HepG2 (cell line): ENCODE data around the gene SH3YL1. TPM values are rescaled to one million over a fixed set of nuclear protein-coding genes. Genes with fewer than 3 reads are reported as not detected.

Experiments
- ATAC-seq: fragments of 200-7000 bp; cut with Tn5 transposase; 3 replicates; pipeline ENCODE4 v1.9.1; 2020; ENCODE audit warnings: mild to moderate bottlenecking, moderate library complexity
- BruUV-seq: library from RNA; stranded (reverse); fragments of 400-500 nt; replicated peaks from 2 replicates; lab custom pipeline; 2021; lab: Mats Ljungman, UMichigan
- CTCF ChIA-PET: fragments of 300-600 bp; formaldehyde crosslinking; extraction: SDS; loops from one replicate; lab custom pipeline; 2021; ENCODE audit warnings: low total read pairs, inconsistent platforms, low intra/inter-chr PET ratio; lab: Yijun Ruan, JAX
- POLR2A ChIA-PET: fragments of 350-600 bp; sonication (Branson Sonifier 250); formaldehyde crosslinking; loops from one replicate; lab custom pipeline; 2020; ENCODE audit warnings: antibody characterized with exemption, inconsistent platforms; lab: Yijun Ruan, JAX
- DNase-seq: peaks from one replicate; pipeline ENCODE4 v3.0.0-alpha.2; 2015; ENCODE audit warnings: low spot score
- FAIRE-seq: peaks from 3 replicates; lab custom pipeline; 2011; peaks lifted over from hg19 to GRCh38; lab: Jason Lieb, UNC
- H2AFZ ChIP-seq: one replicate; pipeline ENCODE4 v1.6.1; 2011; ENCODE audit warnings: low read length, inconsistent platforms
- H3K27ac ChIP-seq: fragments of 300-600 bp; 3 replicates; pipeline ENCODE4 v1.8.0; 2011; ENCODE audit warnings: mixed run types, mild to moderate bottlenecking, mixed read lengths, low read length, inconsistent platforms; ENCODE audit not compliant: insufficient read depth; ENCODE audit errors: extremely low read length
- H3K27me3 ChIP-seq, 2 experiments: fragments of 200-600 bp in 1 of 2; 2 replicates in 1 of 2; 3 replicates in 1 of 2; pipeline versions ENCODE4 v1.6.0 to v1.8.0; 2011; ENCODE audit warnings: low read length in 2 of 2, mild to moderate bottlenecking in 2 of 2, moderate library complexity in 2 of 2, inconsistent platforms in 1 of 2; ENCODE audit not compliant: insufficient read depth in 2 of 2, control insufficient read depth in 1 of 2
- H3K36me3 ChIP-seq, 2 experiments: fragments of 200-600 bp in 1 of 2; replicated peaks in 1 of 2; 2 replicates in 1 of 2; 3 replicates in 1 of 2; pipeline versions ENCODE4 v1.5.1 to v1.8.0; 2011; ENCODE audit warnings: low read length in 2 of 2, inconsistent platforms in 1 of 2; ENCODE audit not compliant: insufficient read depth in 2 of 2, control insufficient read depth in 1 of 2
- H3K4me1 ChIP-seq: 2 replicates; pipeline ENCODE4 v1.5.1; 2012; ENCODE audit warnings: low read length, inconsistent platforms; ENCODE audit not compliant: insufficient read depth
- H3K4me2 ChIP-seq: 2 replicates; pipeline ENCODE4 v1.6.0; 2011; ENCODE audit warnings: low read depth, low read length, inconsistent platforms
- H3K4me3 ChIP-seq, 3 experiments: fragments of 200-600 bp in 1 of 3; sonication (generic), shearing (Covaris generic) in 1 of 3; replicated peaks in 1 of 3; 2 replicates each; pipeline ENCODE4 v1.5.1; 2011 to 2016; ENCODE audit warnings: low read length in 3 of 3, inconsistent platforms in 2 of 3, low read depth in 2 of 3, mild to moderate bottlenecking in 2 of 3, control low read depth in 1 of 3, mixed read lengths in 1 of 3; ENCODE audit not compliant: insufficient read depth in 1 of 3
- H3K79me2 ChIP-seq: one replicate; pipeline ENCODE4 v1.6.1; 2011; ENCODE audit warnings: low read length, inconsistent platforms; ENCODE audit not compliant: insufficient read depth
- H3K9ac ChIP-seq: 2 replicates; pipeline ENCODE4 v1.6.0; 2011; ENCODE audit warnings: mild to moderate bottlenecking, low read depth, low read length, inconsistent platforms; ENCODE audit not compliant: insufficient read depth
- H3K9me3 ChIP-seq: 2 replicates; pipeline ENCODE4 v1.5.1; 2012; ENCODE audit warnings: mild to moderate bottlenecking, low read length
- H4K20me1 ChIP-seq: 2 replicates; pipeline ENCODE4 v1.6.0; 2011; ENCODE audit warnings: inconsistent platforms, mild to moderate bottlenecking, low read length, moderate library complexity; ENCODE audit not compliant: insufficient read depth
- ATF2 ChIP-seq: sonication (generic); formaldehyde crosslinking; IDR thresholded peaks from 2 replicates; pipeline ENCODE4 v1.4.0; 2020; ENCODE audit warnings: missing genetic modification reagents
- CERS6 ChIP-seq: sonication (generic); formaldehyde crosslinking; IDR thresholded peaks from 2 replicates; pipeline ENCODE4 v1.5.0; 2020; ENCODE audit warnings: missing genetic modification reagents
- MBNL3 ChIP-seq: fragments of 250-450 bp; sonication (Bioruptor Pico); conservative IDR thresholded peaks from 2 replicates; pipeline ENCODE4 v1.8.0; 2022; ENCODE audit warnings: mild to moderate bottlenecking, inconsistent platforms
- NAIF1 ChIP-seq: sonication (generic); formaldehyde crosslinking; IDR thresholded peaks from 2 replicates; pipeline ENCODE4 v1.5.0; 2020; ENCODE audit warnings: mild to moderate bottlenecking, missing genetic modification reagents, borderline replicate concordance
- NPAS2 ChIP-seq: sonication (generic); formaldehyde crosslinking; IDR thresholded peaks from 2 replicates; pipeline ENCODE4 v1.8.0; 2022; ENCODE audit warnings: mild to moderate bottlenecking, missing genetic modification reagents, borderline replicate concordance
- SP2 ChIP-seq: sonication (generic); formaldehyde crosslinking; IDR thresholded peaks from 2 replicates; pipeline ENCODE4 v1.5.1; 2020; ENCODE audit warnings: mild to moderate bottlenecking, missing genetic modification reagents
- SRY ChIP-seq: sonication (generic); formaldehyde crosslinking; IDR thresholded peaks from 2 replicates; pipeline ENCODE4 v1.8.0; 2022; ENCODE audit warnings: mild to moderate bottlenecking, missing genetic modification reagents
- TAF15 ChIP-seq: fragments of 200-400 bp; formaldehyde crosslinking; IDR thresholded peaks from one replicate; pipeline ENCODE4 v1.6.1; 2018; ENCODE audit warnings: mild to moderate bottlenecking, low read depth, low read length; ENCODE audit not compliant: poor library complexity, severe bottlenecking
- ZBTB8A ChIP-seq: sonication (generic); formaldehyde crosslinking; IDR thresholded peaks from 2 replicates; pipeline ENCODE4 v1.4.0; 2020; ENCODE audit warnings: mild to moderate bottlenecking, low read depth, missing genetic modification reagents, borderline replicate concordance
- ZNF740 ChIP-seq: sonication (generic); formaldehyde crosslinking; IDR thresholded peaks from 2 replicates; pipeline ENCODE4 v1.4.0; 2020; ENCODE audit warnings: missing genetic modification reagents
- ZNF773 ChIP-seq: sonication (generic); formaldehyde crosslinking; IDR thresholded peaks from 2 replicates; pipeline ENCODE4 v1.4.0; 2020; ENCODE audit warnings: missing genetic modification reagents, borderline replicate concordance
- ZNF850 ChIP-seq: sonication (generic); formaldehyde crosslinking; conservative IDR thresholded peaks from 2 replicates; pipeline ENCODE4 v1.9.0; 2021; ENCODE audit warnings: mild to moderate bottlenecking, missing genetic modification reagents
- WGBS: methylation state at CpG from one replicate; pipeline ENCODE4 v1.1.6; 2017; ENCODE audit warnings: low lambda C conversion rate; 5-methylcytosine and 5-hydroxymethylcytosine counted together
- in situ Hi-C: cut with HindIII; loops from 2 replicates; pipeline ENCODE4 v1.10.0; 2017; ENCODE audit warnings: low pct_unique_long_range_greater_than_20kb; ENCODE audit not compliant: extremely low pct_ligation_motif_present
- intact Hi-C: fragments of 100-400 bp; cut with micrococcal nuclease; formaldehyde crosslinking; loops from one replicate; pipeline ENCODE4 v1.10.0; 2022; ENCODE audit not compliant: unreplicated experiment
- polyA plus RNA-seq, 8 experiments: library from polyadenylated mRNA; depleted of rRNA in 3 of 8; stranded (reverse) in 7 of 8; unstranded in 1 of 8; fragments of >200 nt; fragmentation: Illumina TruSeq in 4 of 8; extraction: Trizol in 4 of 8; gene quantifications; 2 replicates each; pipeline versions ENCODE4 v1.2.1 to v1.2.3, GENCODE V29; 2011 to 2016; ENCODE audit warnings: low read depth in 4 of 8, missing spikeins in 1 of 8, mixed read lengths in 1 of 8; ENCODE audit not compliant: insufficient read depth in 1 of 8
- total RNA-seq, 5 experiments: library from RNA; depleted of rRNA; stranded (reverse); fragments of >200 nt; fragmentation: Illumina TruSeq; extraction: Trizol; gene quantifications; 2 replicates each; pipeline ENCODE4 v1.2.3, GENCODE V29; 2016; ENCODE audit warnings: low read depth in 1 of 5
- TF ChIP-seq, protein P1 (sequence below), 2 experiments: sonication (generic) in 1 of 2; formaldehyde crosslinking in 1 of 2; IDR thresholded peaks; 2 replicates each; pipeline versions ENCODE4 v1.6.1 to v1.9.0; 2014 to 2022; ENCODE audit warnings: antibody characterized with exemption in 1 of 2, borderline replicate concordance in 1 of 2, inconsistent platforms in 1 of 2, low read depth in 1 of 2, missing genetic modification reagents in 1 of 2

The SH3YL1 gene
- total and polyA plus RNA-seq, 2 of the 13 experiments (the other 11 are each of a cell fraction or from before 2014, with no cell fraction given): 13.0 to 48.2 TPM

DNA sequence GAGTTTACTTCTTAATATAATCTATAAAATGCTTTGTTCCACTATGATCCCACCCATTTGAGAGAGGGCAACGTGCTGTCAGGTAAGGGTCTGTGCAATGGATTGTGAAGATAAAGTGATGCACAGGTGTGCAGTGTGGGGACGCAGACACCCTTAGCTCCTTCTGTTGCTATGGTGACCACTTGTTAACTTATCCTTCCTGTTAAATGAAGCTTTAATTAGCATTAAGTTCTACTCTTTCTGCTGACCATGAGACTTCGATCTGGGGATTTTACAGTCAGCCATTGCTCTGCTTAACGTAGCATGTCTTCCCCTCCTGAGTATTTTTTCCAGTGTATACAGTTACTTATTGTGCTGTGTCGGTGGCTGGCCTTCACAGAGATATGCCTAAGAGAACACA lies 47.2 kb upstream of the SH3YL1 start:
- FAIRE-seq: no peak
- Histone ChIP-seq H3K9ac (no peak overlapping the region), H3K36me3 (no peaks in the 10 kb centered on the region), H4K20me1 (no peaks in the 10 kb centered on the region), H3K27me3 (peaks cover 0 to 53% of the 10 kb centered on the region in 2 experiments; a peak in 3 of 5 replicates), H3K4me2 (no peak overlapping the region), H3K4me1 (no peaks in the 10 kb centered on the region), H3K79me2 (no peaks in the 10 kb centered on the region), H3K27ac (no peak overlapping the region), H3K9me3 (no peaks in the 10 kb centered on the region), H2AFZ (no peak overlapping the region), H3K4me3 (no peak overlapping the region)
- POLR2A ChIA-PET: no interaction called here
- CTCF ChIA-PET: no interaction called here
- ATAC-seq: no peak
- in situ Hi-C loops (no loop called here), intact Hi-C loops (no loop called here)
- BruUV-seq: no TSS peak
- WGBS: 9% methylated on average over 5 of the region's 5 CpGs
- no peak for TF ChIP-seq CERS6
- TF ChIP-seq, protein P1, sequence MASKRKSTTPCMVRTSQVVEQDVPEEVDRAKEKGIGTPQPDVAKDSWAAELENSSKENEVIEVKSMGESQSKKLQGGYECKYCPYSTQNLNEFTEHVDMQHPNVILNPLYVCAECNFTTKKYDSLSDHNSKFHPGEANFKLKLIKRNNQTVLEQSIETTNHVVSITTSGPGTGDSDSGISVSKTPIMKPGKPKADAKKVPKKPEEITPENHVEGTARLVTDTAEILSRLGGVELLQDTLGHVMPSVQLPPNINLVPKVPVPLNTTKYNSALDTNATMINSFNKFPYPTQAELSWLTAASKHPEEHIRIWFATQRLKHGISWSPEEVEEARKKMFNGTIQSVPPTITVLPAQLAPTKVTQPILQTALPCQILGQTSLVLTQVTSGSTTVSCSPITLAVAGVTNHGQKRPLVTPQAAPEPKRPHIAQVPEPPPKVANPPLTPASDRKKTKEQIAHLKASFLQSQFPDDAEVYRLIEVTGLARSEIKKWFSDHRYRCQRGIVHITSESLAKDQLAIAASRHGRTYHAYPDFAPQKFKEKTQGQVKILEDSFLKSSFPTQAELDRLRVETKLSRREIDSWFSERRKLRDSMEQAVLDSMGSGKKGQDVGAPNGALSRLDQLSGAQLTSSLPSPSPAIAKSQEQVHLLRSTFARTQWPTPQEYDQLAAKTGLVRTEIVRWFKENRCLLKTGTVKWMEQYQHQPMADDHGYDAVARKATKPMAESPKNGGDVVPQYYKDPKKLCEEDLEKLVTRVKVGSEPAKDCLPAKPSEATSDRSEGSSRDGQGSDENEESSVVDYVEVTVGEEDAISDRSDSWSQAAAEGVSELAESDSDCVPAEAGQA (IDR thresholded peaks at IDR 0.05; ENCODE audit: low read depth): no peak
- TF ChIP-seq, protein P1 (CRISPR knock-in tag; IDR thresholded peaks at IDR 0.05; ENCODE audit: borderline replicate concordance): no peak
- TF ChIP-seq ZNF773 (CRISPR knock-in tag): no peak
- TF ChIP-seq ZBTB8A: no peak
- no peak for TF ChIP-seq ZNF740 (CRISPR knock-in tag)
- no peak for TF ChIP-seq ZNF850 (CRISPR knock-in tag)
- no peak for TF ChIP-seq NAIF1 (CRISPR knock-in tag)
- TF ChIP-seq ATF2: no peak
- no peak for TF ChIP-seq TAF15
- no peak for TF ChIP-seq MBNL3 (CRISPR knock-in tag)
- no peak for TF ChIP-seq SP2 (CRISPR knock-in tag)
- TF ChIP-seq SRY (CRISPR knock-in tag): no peak
- TF ChIP-seq NPAS2 (CRISPR knock-in tag): no peak
- DNase-seq: no peak
